GM12873 (cell line): ENCODE results near the gene AICDA.

Experiments
- TF ChIP-seq, protein P1 (sequence below): IDR thresholded peaks from 2 replicates; pipeline ENCODE4 v1.5.1; 2012; ENCODE audit warnings: low read depth, mild to moderate bottlenecking, moderate library complexity, low read length, control low read depth; ENCODE audit not compliant: insufficient read depth; ENCODE audit errors: missing control alignments

Gene AICDA

DNA sequence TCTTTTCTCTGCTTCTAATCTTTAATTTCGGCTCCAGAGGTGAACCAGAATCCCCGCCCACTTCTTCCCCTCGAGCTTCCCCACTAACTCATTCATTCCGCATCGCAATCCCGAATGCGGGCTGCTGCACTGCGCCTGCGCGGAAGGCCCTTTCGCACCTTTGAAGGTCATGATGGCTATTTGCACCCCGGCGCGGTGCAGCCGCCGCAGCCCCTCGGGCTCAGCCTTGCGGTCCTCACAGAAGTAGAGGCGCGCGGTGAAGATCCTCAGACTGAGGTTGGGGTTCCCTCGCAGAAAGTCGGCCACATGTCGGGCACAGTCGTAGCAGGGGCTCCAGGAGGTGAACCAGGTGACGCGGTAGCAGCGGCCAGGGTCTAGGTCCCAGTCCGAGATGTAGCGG, 7.6 kb downstream of the AICDA start:
- TF ChIP-seq, protein P1, sequence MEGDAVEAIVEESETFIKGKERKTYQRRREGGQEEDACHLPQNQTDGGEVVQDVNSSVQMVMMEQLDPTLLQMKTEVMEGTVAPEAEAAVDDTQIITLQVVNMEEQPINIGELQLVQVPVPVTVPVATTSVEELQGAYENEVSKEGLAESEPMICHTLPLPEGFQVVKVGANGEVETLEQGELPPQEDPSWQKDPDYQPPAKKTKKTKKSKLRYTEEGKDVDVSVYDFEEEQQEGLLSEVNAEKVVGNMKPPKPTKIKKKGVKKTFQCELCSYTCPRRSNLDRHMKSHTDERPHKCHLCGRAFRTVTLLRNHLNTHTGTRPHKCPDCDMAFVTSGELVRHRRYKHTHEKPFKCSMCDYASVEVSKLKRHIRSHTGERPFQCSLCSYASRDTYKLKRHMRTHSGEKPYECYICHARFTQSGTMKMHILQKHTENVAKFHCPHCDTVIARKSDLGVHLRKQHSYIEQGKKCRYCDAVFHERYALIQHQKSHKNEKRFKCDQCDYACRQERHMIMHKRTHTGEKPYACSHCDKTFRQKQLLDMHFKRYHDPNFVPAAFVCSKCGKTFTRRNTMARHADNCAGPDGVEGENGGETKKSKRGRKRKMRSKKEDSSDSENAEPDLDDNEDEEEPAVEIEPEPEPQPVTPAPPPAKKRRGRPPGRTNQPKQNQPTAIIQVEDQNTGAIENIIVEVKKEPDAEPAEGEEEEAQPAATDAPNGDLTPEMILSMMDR: no peak

DNA sequence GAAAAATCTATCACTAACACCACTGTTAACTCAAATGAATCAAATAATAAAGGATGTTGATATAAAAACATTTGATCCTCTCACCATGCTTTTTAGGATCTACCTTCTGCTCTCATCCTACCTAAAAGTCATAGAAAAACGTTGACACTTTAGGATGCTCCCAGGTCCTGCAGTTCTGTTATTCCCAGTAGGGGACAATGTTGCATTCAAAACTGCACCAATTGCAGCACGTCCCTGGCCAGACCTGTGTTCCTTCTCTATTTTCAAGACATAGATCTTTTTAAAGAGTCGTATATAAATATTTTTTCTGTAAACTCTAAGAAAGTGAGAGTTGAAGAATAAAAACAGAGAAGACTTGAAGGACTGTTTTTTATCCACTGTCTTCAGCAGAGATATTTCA, 8.8 kb downstream of the AICDA start:
- TF ChIP-seq, protein P1: peak; percentile 27

DNA sequence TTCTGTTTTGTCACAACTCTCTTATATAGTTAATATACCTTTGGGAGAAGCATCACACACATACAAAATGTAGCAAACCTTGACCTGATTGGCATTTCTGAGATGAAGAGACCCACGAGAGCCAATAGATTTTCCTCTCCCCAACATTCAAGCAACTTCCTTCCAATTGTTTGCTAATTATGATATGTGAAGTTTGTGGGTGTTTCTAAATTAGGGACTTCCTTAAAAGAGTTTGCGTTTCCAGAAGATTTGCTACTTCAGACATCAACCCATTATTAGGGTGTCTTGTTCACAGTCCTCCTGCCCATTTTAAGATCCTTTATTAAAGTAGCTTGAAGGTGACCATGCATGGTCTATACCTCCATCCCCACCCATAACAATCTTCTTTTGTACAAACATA, 9.4 kb downstream of the AICDA start:
- TF ChIP-seq, protein P1: no peak

DNA sequence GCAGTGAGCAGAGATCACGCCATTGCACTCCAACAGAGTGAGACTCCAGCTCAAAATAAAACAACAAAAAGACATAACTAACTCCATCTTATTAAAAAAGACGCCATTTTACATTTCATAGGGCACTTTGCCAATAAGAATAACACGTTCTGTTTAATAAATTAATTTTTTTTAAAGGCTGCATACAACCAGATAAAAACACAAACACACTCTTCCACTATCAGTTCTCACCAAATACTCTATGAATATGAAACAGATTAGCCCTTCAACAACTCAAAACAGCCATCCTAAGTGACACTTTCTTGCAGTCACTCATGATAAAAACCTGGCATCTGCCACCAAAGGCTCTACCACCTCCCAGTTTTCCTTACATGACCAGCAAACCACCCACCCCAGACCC, 16.1 kb downstream of the AICDA start:
- TF ChIP-seq, protein P1: no peak

DNA sequence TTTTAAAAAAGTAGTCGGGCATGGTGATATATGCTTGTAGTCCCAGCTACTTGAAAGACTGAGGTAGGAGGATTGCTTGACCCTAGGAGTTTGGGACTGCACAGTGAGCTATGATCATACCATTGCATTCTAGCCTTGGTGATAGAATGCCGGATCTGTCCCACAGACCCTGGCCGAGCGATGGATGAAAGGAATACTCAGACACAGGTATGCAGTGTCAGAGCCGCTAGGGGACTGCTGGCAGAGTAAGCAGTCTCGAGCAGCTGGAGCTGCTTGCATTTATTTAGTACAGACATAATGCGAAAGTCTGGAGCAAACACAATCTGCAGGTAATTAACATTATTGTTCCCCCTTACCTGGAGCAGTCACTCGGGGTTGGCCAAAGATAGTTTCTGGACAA, 18.6 kb downstream of the AICDA start:
- TF ChIP-seq, protein P1: no peak

DNA sequence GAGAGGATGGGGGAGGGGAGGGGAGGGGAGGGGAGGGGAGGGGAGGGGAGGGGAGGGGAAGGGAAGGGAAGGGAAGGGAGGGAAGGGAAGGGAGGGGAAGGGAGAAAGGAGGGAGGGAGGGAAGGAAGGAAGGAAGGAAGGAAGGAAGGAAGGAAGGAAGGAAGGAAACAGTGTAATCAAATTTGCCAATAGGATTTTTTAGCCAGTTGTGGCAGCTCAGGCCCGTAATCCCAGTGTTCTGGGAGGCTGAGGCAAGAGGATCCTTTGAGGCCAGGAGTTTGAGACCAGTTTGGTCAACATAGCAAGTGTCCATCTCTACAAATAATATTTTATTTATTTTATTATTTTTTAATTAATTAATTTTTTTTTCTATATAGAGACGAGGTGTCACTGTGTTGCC, 19.4 kb downstream of the AICDA start:
- TF ChIP-seq, protein P1: no peak

DNA sequence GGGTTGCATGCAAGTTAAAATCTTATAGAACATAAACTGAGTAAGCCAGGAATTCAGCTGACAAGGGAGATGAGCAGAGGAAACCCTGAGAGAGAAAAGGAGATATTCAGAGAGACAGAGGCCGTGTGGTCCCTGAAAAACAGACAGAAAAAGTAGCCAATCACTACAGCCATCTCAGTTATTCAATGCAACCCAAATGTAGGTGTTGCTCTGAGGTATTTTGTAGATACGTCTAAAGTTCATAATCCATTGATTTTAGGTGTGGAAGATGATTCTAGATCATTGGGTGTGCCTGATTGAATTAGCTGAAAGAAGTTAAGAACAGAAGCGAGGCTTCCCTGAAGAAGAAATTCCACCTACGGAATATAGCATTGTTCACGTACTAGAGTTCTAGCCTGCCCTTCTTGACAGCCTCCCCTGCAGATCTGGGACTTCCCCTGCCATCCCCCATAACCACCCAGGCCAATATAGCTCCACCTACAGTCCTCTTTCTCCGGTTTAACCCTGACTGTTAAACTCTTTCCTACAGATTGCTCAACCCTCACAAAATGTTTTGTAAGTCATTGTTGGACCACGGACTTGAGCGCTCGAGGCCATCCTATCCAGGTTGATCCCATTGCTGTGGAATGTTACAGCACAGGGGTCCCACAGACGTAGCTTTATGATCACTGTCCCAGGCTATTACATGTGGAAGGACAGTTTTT, 21.7 kb downstream of the AICDA start:
- TF ChIP-seq, protein P1: peak; percentile 34
